Sciatic nerve (tissue), 2 donors: ENCODE results near the gene DKK3. TPM values are rescaled to one million over a fixed set of nuclear protein-coding genes. Genes with fewer than 3 reads are reported as not detected.
A peak's percentile ranks its signal among the peaks of the same experiment; 100 is the strongest.

Experiments
- ATAC-seq: fragments of 200-7000 bp; cut with Tn5 transposase; one replicate; pipeline ENCODE4 v1.9.1; 2020; ENCODE audit warnings: mild to moderate bottlenecking, moderate library complexity
- DNase-seq: peaks from one replicate; pipeline ENCODE4 v3.0.0-alpha.2; 2020; ENCODE audit warnings: low spot score
- intact Hi-C: fragments of 100-400 bp; cut with DNase I; formaldehyde crosslinking; loops from one replicate; pipeline ENCODE4 v1.14.2; 2022
- total RNA-seq: library from RNA; stranded (reverse); fragmentation: NEBNext Ultra II Directional; extraction: Animal tissue kit (Norgen Biotek cat#: 25700); gene quantifications from one replicate; pipeline ENCODE4 v1.2.1, GENCODE V29; 2021
- donor health status: DM: no; HTN: no; CAD: no.
- donor health status: DM: no; HTN: no; CAD: no.

DKK3 gene
- total RNA-seq, 1 donor from 2014 or later: 201 TPM

DNA sequence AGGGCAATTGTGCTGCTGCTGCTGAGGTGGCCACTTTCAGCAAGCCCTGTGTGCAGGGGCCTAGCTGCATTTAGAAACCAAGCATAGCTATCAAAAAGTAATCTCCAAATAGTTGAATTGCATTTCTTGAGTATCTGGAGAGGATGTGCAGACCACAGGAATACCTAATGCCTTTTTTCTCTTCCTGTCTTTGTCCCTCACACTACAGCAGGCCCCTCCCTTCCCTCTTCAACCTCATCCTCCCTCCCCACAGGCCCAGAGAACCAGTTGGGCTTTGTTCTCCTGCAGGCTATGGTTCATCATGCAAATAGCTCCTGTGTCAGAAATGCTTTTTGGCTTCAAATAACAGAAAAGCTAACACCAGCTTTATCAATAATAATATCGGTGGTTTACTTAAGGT is 47.7 kb downstream of the DKK3 start:
- intact Hi-C loops: no loop called here
- no peak for ATAC-seq

DNA sequence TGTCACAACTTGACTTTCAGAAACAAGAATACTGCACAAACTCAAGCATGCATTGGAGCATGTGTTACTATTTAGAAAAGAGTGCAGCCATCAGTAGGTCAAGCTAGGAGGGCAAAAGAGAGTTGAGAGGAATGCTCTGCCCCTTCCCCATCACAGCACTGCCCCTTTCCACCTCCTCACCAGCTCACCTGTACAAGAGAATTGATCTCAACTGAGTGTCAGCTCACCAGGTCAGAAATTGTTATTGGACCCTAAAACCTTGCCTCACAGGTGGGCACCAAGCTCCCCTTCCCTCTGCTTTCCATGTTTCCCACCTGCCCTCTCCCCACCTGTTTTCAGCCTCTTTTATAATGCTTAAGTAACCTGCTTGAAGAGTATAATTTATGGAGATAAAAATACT is 48.8 kb downstream of the DKK3 start:
- ATAC-seq: no peak
- intact Hi-C loops: loop anchor here (10.0 kb wide), 1 partner anchor 75 kb away; no protein-coding TSS in a partner anchor
- DNase-seq: no peak

More for the DNA sequence above, 47.7 kb downstream of the DKK3 start:
- no peak for DNase-seq

- no peak for DNase-seq
- intact Hi-C loops: loop anchor here (10.0 kb wide), 1 partner anchor 76 kb away; no protein-coding TSS in a partner anchor
- ATAC-seq: no peak
Measured at GRCh38 chr11:11958403-11959231, 49.8 kb downstream of the DKK3 start.

- no peak for ATAC-seq
- intact Hi-C loops: loop anchor here (10.0 kb wide), 1 partner anchor 79 kb away; no protein-coding TSS in a partner anchor
Measured at GRCh38 chr11:11956006-11956405, 52.4 kb downstream of the DKK3 start.

GRCh38 chr11:11952036-11952435 is 56.4 kb downstream of the DKK3 start:
- no peak for DNase-seq

More at GRCh38 chr11:11956006-11956405, 52.4 kb downstream of the DKK3 start:
- no peak for DNase-seq

GRCh38 chr11:11949482-11949881 is 58.9 kb downstream of the DKK3 start:
- intact Hi-C loops: loop anchor here (10.0 kb wide), 1 partner anchor 325 kb away; no protein-coding TSS in a partner anchor
- DNase-seq (no peak), ATAC-seq (no peak)

More at GRCh38 chr11:11952036-11952435, 56.4 kb downstream of the DKK3 start:
- ATAC-seq: no peak
- intact Hi-C loops: loop anchor here (10.0 kb wide), 1 partner anchor 83 kb away; no protein-coding TSS in a partner anchor

GRCh38 chr11:11948242-11948947 is 60.0 kb downstream of the DKK3 start:
- ATAC-seq (no peak), DNase-seq (no peak)
- intact Hi-C loops: loop anchor here (10.0 kb wide), 1 partner anchor 326 kb away; no protein-coding TSS in a partner anchor

- ATAC-seq: no peak
- intact Hi-C loops: loop anchor here (10.0 kb wide), 1 partner anchor 327 kb away; no protein-coding TSS in a partner anchor
Measured at GRCh38 chr11:11947825-11948224, 60.6 kb downstream of the DKK3 start.

DNA sequence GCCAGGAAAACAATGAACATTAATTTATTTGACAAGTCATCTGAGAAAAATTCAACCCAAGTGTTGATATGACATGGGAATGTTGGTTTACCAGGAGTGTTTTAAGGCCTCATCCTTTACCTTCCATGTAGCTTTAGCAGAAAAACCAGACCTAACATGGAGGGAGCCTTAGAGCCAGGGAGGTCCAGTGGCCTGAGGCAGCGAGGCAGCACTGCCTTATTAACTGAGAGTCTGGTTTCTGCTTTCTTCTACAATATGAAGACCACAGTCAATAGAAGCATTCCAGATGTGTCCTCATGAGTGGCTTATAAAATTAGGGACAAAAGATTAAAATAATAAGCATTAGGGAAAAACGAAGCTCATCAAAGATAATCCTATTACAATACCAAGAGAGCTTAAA is 61.5 kb downstream of the DKK3 start:
- ATAC-seq (no peak), DNase-seq (no peak)
- intact Hi-C loops: loop anchor here (10.0 kb wide), 1 partner anchor 328 kb away; no protein-coding TSS in a partner anchor

More at GRCh38 chr11:11947825-11948224, 60.6 kb downstream of the DKK3 start:
- no peak for DNase-seq

DNA sequence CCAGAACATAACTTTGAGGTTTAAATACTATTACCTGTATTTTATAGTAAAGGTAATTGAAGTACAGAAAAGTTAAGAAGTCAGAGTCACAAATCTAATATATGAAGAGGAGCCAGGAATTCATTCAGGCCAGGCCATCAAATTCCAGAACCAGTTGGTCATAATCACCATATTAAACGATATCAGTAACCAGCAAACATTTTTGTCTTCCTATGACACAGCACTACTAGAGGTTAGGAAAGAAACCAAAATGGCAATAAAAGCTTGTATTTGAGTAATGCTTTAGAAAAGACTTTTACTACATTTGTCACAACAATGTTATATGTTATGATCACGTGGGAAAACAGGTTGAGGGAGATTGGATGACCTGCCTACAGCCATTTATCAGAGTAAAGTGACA is 62.2 kb downstream of the DKK3 start:
- intact Hi-C loops: loop anchor here (10.0 kb wide), 1 partner anchor 329 kb away; no protein-coding TSS in a partner anchor
- DNase-seq (no peak), ATAC-seq (no peak)

DNA sequence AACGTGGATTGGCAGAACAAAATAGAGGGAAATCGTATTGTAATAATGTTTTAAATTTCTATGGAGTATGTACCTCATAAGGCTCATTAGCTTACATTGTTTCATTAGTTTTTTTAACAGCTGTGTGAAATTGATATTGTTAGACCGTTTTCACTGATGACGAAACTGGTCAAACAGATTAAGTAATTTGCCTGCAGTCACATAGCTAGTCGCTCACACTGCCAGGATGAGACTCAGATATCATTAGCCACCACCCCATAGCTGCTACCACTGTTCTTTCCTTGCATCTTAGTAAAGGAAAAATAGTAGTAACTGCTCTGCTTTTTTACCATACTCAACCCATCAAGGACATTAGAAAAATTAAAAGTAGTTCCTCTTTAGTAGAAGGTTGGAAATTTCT is 64.0 kb downstream of the DKK3 start:
- intact Hi-C loops: loop anchor here (10.0 kb wide), 1 partner anchor 330 kb away; no protein-coding TSS in a partner anchor
- DNase-seq (no peak), ATAC-seq (no peak)

DNA sequence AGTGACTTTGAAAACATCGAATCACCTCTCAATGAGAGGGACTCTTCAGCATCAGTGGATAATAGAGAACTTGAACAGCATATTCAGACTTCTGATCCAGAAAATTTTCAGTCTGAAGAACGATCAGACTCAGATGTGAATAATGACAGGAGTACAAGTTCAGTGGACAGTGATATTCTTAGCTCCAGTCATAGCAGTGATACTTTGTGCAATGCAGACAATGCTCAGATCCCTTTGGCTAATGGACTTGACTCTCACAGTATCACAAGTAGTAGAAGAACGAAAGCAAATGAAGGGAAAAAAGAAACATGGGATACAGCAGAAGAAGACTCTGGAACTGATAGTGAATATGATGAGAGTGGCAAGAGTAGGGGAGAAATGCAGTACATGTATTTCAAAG is 65.8 kb downstream of the DKK3 start:
- intact Hi-C loops: loop anchor here (10.0 kb wide), 1 partner anchor 332 kb away; no protein-coding TSS in a partner anchor
- no peak for DNase-seq
- no peak for ATAC-seq

DNA sequence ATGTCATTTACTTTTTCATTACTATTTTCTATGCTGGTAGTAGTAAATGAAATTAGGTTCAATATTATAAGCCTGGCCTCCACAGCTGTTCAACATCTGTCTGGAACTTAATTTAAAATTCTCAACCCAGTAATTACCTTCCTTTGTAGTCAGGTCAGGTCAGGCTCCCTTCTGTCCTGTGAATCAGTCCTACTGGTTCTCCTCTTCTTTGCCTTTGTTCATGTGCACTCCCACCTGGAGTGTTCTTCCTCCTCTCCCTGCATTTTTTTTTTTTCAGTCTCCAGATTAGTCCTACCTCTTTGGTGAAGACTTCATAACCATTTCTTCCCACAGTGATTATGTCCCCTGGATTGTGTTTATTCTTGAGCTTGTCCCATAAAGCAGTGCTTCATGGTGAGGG is 67.9 kb downstream of the DKK3 start:
- intact Hi-C loops: loop anchor here (10.0 kb wide), 1 partner anchor 334 kb away; no protein-coding TSS in a partner anchor
- no peak for ATAC-seq
- no peak for DNase-seq

DNA sequence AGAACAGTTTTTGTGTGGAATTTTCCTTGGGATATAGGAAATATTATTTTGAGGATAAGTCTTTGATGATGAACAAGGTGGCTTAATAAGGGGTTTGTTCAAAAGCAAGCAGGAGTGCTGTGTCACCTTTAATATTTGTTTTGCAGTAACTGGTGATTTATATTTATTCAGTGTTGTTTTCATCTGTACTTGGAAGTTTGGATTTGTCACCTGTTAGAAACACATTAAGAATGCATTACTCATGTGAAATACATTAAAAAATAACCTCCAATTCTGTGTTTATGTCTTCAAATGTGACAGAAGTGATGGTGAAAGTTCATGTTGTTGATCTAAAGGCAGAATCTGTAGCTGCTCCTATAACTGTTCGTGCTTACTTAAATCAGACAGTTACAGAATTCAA is 70.5 kb downstream of the DKK3 start:
- DNase-seq: no peak
- no peak for ATAC-seq
- intact Hi-C loops: loop anchor here (10.0 kb wide), 1 partner anchor 107 kb away; no protein-coding TSS in a partner anchor

- ATAC-seq (no peak), DNase-seq (no peak)
- intact Hi-C loops: loop anchor here (10.0 kb wide), 1 partner anchor 107 kb away; no protein-coding TSS in a partner anchor
Measured at GRCh38 chr11:11937433-11937832, 71.0 kb downstream of the DKK3 start.

DNA sequence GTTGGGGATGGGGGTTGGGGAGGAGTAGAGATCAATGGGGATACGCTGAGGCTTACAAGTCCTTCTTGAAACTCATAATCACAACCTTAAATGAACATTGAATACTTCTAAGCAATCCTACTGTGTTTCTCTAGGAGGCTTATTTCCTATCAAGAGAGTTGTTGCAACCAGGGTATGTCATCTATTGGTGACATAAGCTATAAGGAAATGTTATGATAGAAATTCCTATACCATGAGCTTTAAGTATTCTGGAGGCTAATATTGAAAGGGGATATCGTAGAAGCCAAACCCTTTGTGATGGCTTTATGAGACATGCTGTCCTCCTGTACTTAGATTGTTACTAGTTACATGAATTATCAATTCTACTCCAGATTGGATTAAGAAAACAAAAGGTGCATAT is 72.9 kb downstream of the DKK3 start:
- DNase-seq (no peak), ATAC-seq (no peak)
- intact Hi-C loops: loop anchor here (10.0 kb wide), 1 partner anchor 109 kb away; no protein-coding TSS in a partner anchor

- intact Hi-C loops: loop anchor here (10.0 kb wide), 1 partner anchor 113 kb away; no protein-coding TSS in a partner anchor
- ATAC-seq (peak; percentile 76), DNase-seq (no peak)
Measured at GRCh38 chr11:11931461-11932055, 76.9 kb downstream of the DKK3 start.

GRCh38 chr11:11929920-11930319 is 78.5 kb downstream of the DKK3 start:
- DNase-seq (no peak), ATAC-seq (no peak)
- intact Hi-C loops: loop anchor here (10.0 kb wide), 1 partner anchor 115 kb away; no protein-coding TSS in a partner anchor

GRCh38 chr11:11923828-11924227 is 84.6 kb downstream of the DKK3 start:
- ATAC-seq (no peak), DNase-seq (no peak)
- intact Hi-C loops: no loop called here
